ENCODE results near the gene CD99. TPM values are rescaled to one million over a fixed set of nuclear protein-coding genes. Genes with fewer than 3 reads are reported as not detected.
"Not testable (repeated sequence)": the region's sequence is repeated elsewhere in the genome, so short reads cannot be mapped to it uniquely, and the experiment has no call there.

CD99 gene
- total RNA-seq, 2 experiments from 2014 or later, result 259 to 286 TPM

GRCh38 chrX:2662586-2662985 lies 28.5 kb upstream of the CD99 start:
- no peaks in the 10 kb centered on the region for H3K36me3 Mint-ChIP-seq
- H3K27me3 Mint-ChIP-seq, result no peaks in the 10 kb centered on the region
- H3K4me3 Mint-ChIP-seq, result no peak overlapping the region
- DNase-seq (no peak), ATAC-seq (no peak)
- CTCF ChIA-PET, result no interaction called here
- no peaks in the 10 kb centered on the region for H3K9me3 Mint-ChIP-seq (ENCODE audit: low read depth)
- H3K27ac Mint-ChIP-seq, result no peak overlapping the region
- no peaks in the 10 kb centered on the region for H3K4me1 Mint-ChIP-seq

GRCh38 chrX:2664502-2664901 lies 26.6 kb upstream of the CD99 start:
- Mint-ChIP-seq H3K4me3 (no peak overlapping the region), H3K9me3 (ENCODE audit: low read depth) (no peaks in the 10 kb centered on the region), H3K27ac (no peak overlapping the region), H3K36me3 (no peaks in the 10 kb centered on the region), H3K27me3 (no peaks in the 10 kb centered on the region), H3K4me1 (no peaks in the 10 kb centered on the region)
- CTCF ChIA-PET, result no interaction called here
- no peak for ATAC-seq
- no peak for DNase-seq

- no peak for ATAC-seq
- Mint-ChIP-seq H3K27me3 (no peaks in the 10 kb centered on the region), H3K4me1 (no peaks in the 10 kb centered on the region), H3K36me3 (no peaks in the 10 kb centered on the region), H3K27ac (no peak overlapping the region), H3K4me3 (no peak overlapping the region), H3K9me3 (ENCODE audit: low read depth) (no peaks in the 10 kb centered on the region)
- CTCF ChIA-PET, result no interaction called here
- DNase-seq, result no peak
Measured at GRCh38 chrX:2665387-2666304, 25.4 kb upstream of the CD99 start.

- CTCF ChIA-PET, result no interaction called here
- no peaks in the 10 kb centered on the region for H3K4me1 Mint-ChIP-seq
Measured at GRCh38 chrX:2666491-2666890, 24.6 kb upstream of the CD99 start.

GRCh38 chrX:2670978-2671377 lies 20.1 kb upstream of the CD99 start:
- H3K9me3 Mint-ChIP-seq (ENCODE audit: low read depth), result no peaks in the 10 kb centered on the region
- no peaks in the 10 kb centered on the region for H3K4me1 Mint-ChIP-seq
- DNase-seq (no peak), ATAC-seq (no peak)
- H3K36me3 Mint-ChIP-seq, result no peaks in the 10 kb centered on the region
- H3K27ac Mint-ChIP-seq, result no peak overlapping the region
- no peak overlapping the region for H3K4me3 Mint-ChIP-seq
- CTCF ChIA-PET, result no interaction called here
- H3K27me3 Mint-ChIP-seq, result no peaks in the 10 kb centered on the region

More at GRCh38 chrX:2666491-2666890, 24.6 kb upstream of the CD99 start:
- DNase-seq, result no peak
- Mint-ChIP-seq H3K9me3 (ENCODE audit: low read depth) (no peaks in the 10 kb centered on the region), H3K27me3 (no peaks in the 10 kb centered on the region), H3K36me3 (no peaks in the 10 kb centered on the region), H3K4me3 (no peak overlapping the region), H3K27ac (no peak overlapping the region)
- ATAC-seq, result no peak

GRCh38 chrX:2672084-2672483 lies 19.0 kb upstream of the CD99 start:
- DNase-seq, result no peak
- Mint-ChIP-seq H3K4me3 (no peak overlapping the region), H3K36me3 (no peaks in the 10 kb centered on the region), H3K9me3 (ENCODE audit: low read depth) (no peaks in the 10 kb centered on the region), H3K4me1 (no peaks in the 10 kb centered on the region), H3K27ac (no peak overlapping the region), H3K27me3 (no peaks in the 10 kb centered on the region)
- no peak for ATAC-seq
- CTCF ChIA-PET, result no interaction called here

GRCh38 chrX:2673611-2674010 lies 17.5 kb upstream of the CD99 start:
- H3K4me1 Mint-ChIP-seq, result no peaks in the 10 kb centered on the region
- no peaks in the 10 kb centered on the region for H3K27me3 Mint-ChIP-seq
- ATAC-seq (no peak), DNase-seq (no peak)
- H3K4me3 Mint-ChIP-seq, result no peak overlapping the region
- CTCF ChIA-PET, result no interaction called here
- H3K36me3 Mint-ChIP-seq, result no peaks in the 10 kb centered on the region
- H3K9me3 Mint-ChIP-seq (ENCODE audit: low read depth), result no peaks in the 10 kb centered on the region
- no peak overlapping the region for H3K27ac Mint-ChIP-seq

- H3K4me3 Mint-ChIP-seq; CTCF ChIA-PET; H3K27ac Mint-ChIP-seq; H3K27me3 Mint-ChIP-seq; DNase-seq; H3K36me3 Mint-ChIP-seq; ATAC-seq; H3K9me3 Mint-ChIP-seq (ENCODE audit: low read depth); H3K4me1 Mint-ChIP-seq: not testable (repeated sequence)
Measured at GRCh38 chrX:2675657-2676200, 15.4 kb upstream of the CD99 start.

- Mint-ChIP-seq H3K9me3 (ENCODE audit: low read depth) (no peaks in the 10 kb centered on the region), H3K36me3 (no peaks in the 10 kb centered on the region)
- ATAC-seq, result no peak
Measured at GRCh38 chrX:2676794-2677675, 14.1 kb upstream of the CD99 start.

GRCh38 chrX:2677764-2678163 lies 13.3 kb upstream of the CD99 start:
- CTCF ChIA-PET, result no interaction called here
- DNase-seq (no peak), ATAC-seq (no peak)
- no peaks in the 10 kb centered on the region for H3K36me3 Mint-ChIP-seq
- no peaks in the 10 kb centered on the region for H3K27me3 Mint-ChIP-seq
- H3K4me1 Mint-ChIP-seq, result no peaks in the 10 kb centered on the region
- no peak overlapping the region for H3K4me3 Mint-ChIP-seq
- H3K9me3 Mint-ChIP-seq (ENCODE audit: low read depth), result no peaks in the 10 kb centered on the region
- no peak overlapping the region for H3K27ac Mint-ChIP-seq

More at GRCh38 chrX:2676794-2677675, 14.1 kb upstream of the CD99 start:
- H3K27ac Mint-ChIP-seq, result no peak overlapping the region
- DNase-seq, result no peak
- H3K27me3 Mint-ChIP-seq, result no peaks in the 10 kb centered on the region
- H3K4me1 Mint-ChIP-seq, result no peaks in the 10 kb centered on the region
- CTCF ChIA-PET, result no interaction called here
- no peak overlapping the region for H3K4me3 Mint-ChIP-seq

GRCh38 chrX:2678583-2678982 lies 12.5 kb upstream of the CD99 start:
- Mint-ChIP-seq H3K27ac (no peak overlapping the region), H3K4me1 (no peaks in the 10 kb centered on the region), H3K27me3 (no peaks in the 10 kb centered on the region), H3K9me3 (ENCODE audit: low read depth) (no peaks in the 10 kb centered on the region), H3K36me3 (no peaks in the 10 kb centered on the region), H3K4me3 (no peak overlapping the region)
- no peak for ATAC-seq
- DNase-seq, result no peak
- CTCF ChIA-PET, result no interaction called here

GRCh38 chrX:2679534-2680485 lies 11.3 kb upstream of the CD99 start:
- H3K36me3 Mint-ChIP-seq, result no peaks in the 10 kb centered on the region
- CTCF ChIA-PET, result no interaction called here
- DNase-seq (no peak), ATAC-seq (no peak)
- H3K27ac Mint-ChIP-seq, result no peak overlapping the region
- no peaks in the 10 kb centered on the region for H3K27me3 Mint-ChIP-seq
- H3K4me1 Mint-ChIP-seq, result no peaks in the 10 kb centered on the region
- no peak overlapping the region for H3K4me3 Mint-ChIP-seq
- H3K9me3 Mint-ChIP-seq (ENCODE audit: low read depth), result no peaks in the 10 kb centered on the region

Measured in activated CD8-positive, alpha-beta memory T cell treated with anti-CD3 and anti-CD28 coated beads, Interleukin-2, amount 10 ng/mL, durations not matched to agents 7 days and 5 days (primary cell).